ENCODE measurements around the gene SNX15.
A peak's percentile ranks its signal among the peaks of the same experiment; 100 is the strongest.
"Not testable (repeated sequence)": the region's sequence is repeated elsewhere in the genome, so short reads cannot be mapped to it uniquely, and the experiment has no call there.

Gene SNX15

GRCh38 chr11:65027213-65028067, at the start of gene SNX15:
TSS of gene SNX15 (plus strand) at chr11:65027439. CDS start at chr11:65027538, 99 bp downstream.
- peak; percentile 94 for DNase-seq (ENCODE audit: low spot score)

- DNase-seq (ENCODE audit: low spot score): not testable (repeated sequence)
Observed at GRCh38 chr11:64983339-64983738, 43.9 kb upstream of the SNX15 start.

- DNase-seq (ENCODE audit: low spot score): no peak
Observed at GRCh38 chr11:64987998-64988854, 39.0 kb upstream of the SNX15 start.

- no peak for DNase-seq (ENCODE audit: low spot score)
Observed at GRCh38 chr11:64989416-64989815, 37.8 kb upstream of the SNX15 start.

- DNase-seq (ENCODE audit: low spot score): no peak
Observed at GRCh38 chr11:64990222-64990923, 36.9 kb upstream of the SNX15 start.

GRCh38 chr11:64994318-64994717, 32.9 kb upstream of the SNX15 start:
- no peak for DNase-seq (ENCODE audit: low spot score)

- DNase-seq (ENCODE audit: low spot score): no peak
Observed at GRCh38 chr11:64996327-64996709, 30.9 kb upstream of the SNX15 start.

GRCh38 chr11:64996710-64997380, 30.4 kb upstream of the SNX15 start, which contains the start of gene BATF2:
TSS of gene BATF2 (minus strand) at chr11:64996971. CDS start at chr11:64996914, 57 bp downstream.
- peak; percentile 82 for DNase-seq (ENCODE audit: low spot score)

GRCh38 chr11:64998141-64998540, 29.1 kb upstream of the SNX15 start:
- DNase-seq (ENCODE audit: low spot score): no peak

- no peak for DNase-seq (ENCODE audit: low spot score)
Observed at GRCh38 chr11:64998690-64999431, 28.4 kb upstream of the SNX15 start.

- no peak for DNase-seq (ENCODE audit: low spot score)
Observed at GRCh38 chr11:64999478-64999877, 27.8 kb upstream of the SNX15 start.

- no peak for DNase-seq (ENCODE audit: low spot score)
Observed at GRCh38 chr11:65002706-65003105, 24.5 kb upstream of the SNX15 start.

- no peak for DNase-seq (ENCODE audit: low spot score)
Observed at GRCh38 chr11:65003282-65003681, 24.0 kb upstream of the SNX15 start.

GRCh38 chr11:65003968-65004367, 23.3 kb upstream of the SNX15 start:
- not testable (repeated sequence) for DNase-seq (ENCODE audit: low spot score)

GRCh38 chr11:65008016-65008415, 19.2 kb upstream of the SNX15 start:
- DNase-seq (ENCODE audit: low spot score): no peak

GRCh38 chr11:65008873-65009272, 18.4 kb upstream of the SNX15 start:
- no peak for DNase-seq (ENCODE audit: low spot score)

- DNase-seq (ENCODE audit: low spot score): peak; percentile 91
Observed at GRCh38 chr11:65013130-65013887, 13.9 kb upstream of the SNX15 start.

- DNase-seq (ENCODE audit: low spot score): peak; percentile 96
Observed at GRCh38 chr11:65013888-65014725, 13.1 kb upstream of the SNX15 start, which contains the start of gene ARL2. TSS of gene ARL2 (plus strand) at chr11:65014160. CDS start at chr11:65014208, 48 bp downstream.

GRCh38 chr11:65014726-65015227, 12.5 kb upstream of the SNX15 start:
- DNase-seq (ENCODE audit: low spot score): no peak
